ENCODE results near the gene CCDC86. TPM values are rescaled to one million over a fixed set of nuclear protein-coding genes. Genes with fewer than 3 reads are reported as not detected.

CCDC86 gene
- total RNA-seq, result 10.9 and 22.4 TPM in 2 replicates

GRCh38 chr11:60841797-60842667, at the start of gene CCDC86:
Gene CCDC86, plus strand, starts transcription at chr11:60842113. Its CDS starts 12 bp downstream, at chr11:60842125.

DNA sequence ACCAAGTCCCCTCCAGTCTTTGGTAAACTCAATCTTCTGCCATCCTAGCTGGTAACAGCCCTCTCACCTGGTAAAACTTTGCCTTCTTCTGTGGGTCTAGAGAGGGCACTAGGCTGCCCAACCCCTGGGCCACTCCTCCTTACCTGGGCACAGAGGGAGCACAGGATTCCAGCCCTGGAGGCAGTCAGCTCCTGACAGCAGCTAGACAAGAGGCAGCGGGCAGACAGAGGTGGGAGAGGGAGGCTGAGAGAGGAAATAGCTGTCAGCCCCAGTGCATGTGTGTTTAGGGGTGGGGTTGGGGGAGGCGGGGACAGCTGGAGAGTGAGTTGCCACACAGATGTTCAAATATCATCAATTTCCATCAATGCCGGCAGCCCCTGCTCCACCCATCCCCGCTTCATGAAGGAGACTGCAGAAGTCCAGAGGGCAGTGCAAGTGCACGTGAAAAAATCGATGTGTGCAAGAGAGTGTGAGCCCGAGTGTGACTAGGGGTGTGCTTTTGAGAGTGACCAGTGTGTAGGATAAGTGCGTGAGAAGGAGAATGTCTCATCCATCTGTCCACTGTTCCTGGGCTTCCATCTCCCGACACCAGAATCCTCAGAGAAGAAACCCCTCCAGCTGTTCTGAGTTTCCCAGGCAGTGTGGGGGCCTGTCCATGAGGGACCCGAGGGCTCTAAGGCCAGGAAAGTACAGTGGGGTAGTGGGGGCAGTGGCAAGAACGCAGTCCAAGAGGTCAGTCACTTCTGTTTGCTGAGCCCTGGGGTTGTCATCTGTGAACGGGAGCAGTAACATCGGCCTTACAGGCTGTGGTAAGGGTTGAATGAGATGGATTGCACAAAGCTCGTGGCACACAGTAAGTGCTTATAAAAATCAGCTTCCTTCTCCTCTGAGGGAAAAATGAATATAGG, 14.1 kb downstream of the CCDC86 start, which contains the start of gene PTGDR2:
TSS of gene PTGDR2 (minus strand) at position 225 of the 908 bp plus-strand sequence. CDS start 2,228 bp downstream, outside the sequence.

DNA sequence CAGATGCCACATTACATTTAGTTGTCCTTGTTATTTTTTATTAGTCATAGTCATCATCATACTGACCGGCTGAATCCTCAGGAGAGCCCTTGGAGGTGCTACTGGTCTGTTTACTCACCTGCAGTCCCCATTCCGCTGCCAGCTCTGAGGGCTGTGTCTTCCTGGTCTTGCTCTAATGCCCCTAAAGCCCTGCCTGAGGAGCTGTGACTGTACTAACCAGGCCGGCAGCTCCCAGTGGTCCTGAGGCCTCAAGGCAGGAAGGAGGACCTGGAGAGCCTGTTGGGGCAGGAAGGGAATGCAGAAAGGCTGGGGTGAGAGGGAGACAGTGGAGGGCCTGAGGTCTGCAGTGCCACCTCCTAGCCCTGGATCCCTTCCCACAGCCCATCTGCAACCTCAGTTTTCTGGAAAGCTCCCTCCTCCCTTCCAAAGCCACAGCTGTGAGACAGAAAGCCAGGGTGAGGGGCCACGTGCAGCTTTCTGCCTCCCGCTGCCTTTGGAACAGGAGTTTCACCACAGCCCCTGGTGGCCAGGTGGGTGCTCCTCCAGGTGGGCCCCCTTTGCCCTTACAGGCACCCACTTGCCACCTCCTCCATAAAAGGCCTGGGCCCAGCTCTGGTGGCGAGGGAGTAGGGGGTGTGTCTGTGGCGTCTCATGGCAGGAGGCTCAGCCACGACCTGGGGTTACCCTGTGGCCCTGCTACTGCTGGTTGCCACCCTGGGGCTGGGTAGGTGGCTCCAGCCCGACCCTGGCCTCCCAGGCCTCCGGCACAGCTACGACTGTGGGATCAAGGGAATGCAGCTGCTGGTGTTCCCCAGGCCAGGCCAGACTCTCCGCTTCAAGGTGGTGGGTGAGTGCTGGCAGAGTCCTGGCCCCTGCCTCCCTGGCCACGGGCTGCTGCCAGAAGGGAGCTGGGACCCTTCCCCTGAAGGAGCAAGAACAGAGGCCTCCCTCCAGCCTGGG, 25.3 kb downstream of the CCDC86 start, which contains the start of gene ZP1:
TSS of gene ZP1 (plus strand) at position 632 of the 960 bp plus-strand sequence. CDS start at position 652, 20 bp downstream.

Other genes with a start within 250 kb of the CCDC86 start
- gene MS4A8, start 142.5 kb upstream of the CCDC86 start, total RNA-seq, result not detected in 2 replicates
- not detected in 2 replicates for gene MS4A18, start 117.4 kb upstream of the CCDC86 start, total RNA-seq
- not detected in 2 replicates for gene MS4A15, start 85.2 kb upstream of the CCDC86 start, total RNA-seq
- not detected in 2 replicates for gene MS4A10, start 56.8 kb upstream of the CCDC86 start, total RNA-seq
- gene PTGDR2, start 13.8 kb downstream of the CCDC86 start, total RNA-seq, result not detected in 2 replicates
- not detected in 2 replicates for gene ZP1, start 25.4 kb downstream of the CCDC86 start, total RNA-seq
- 44.7 and 55.5 TPM in 2 replicates for gene PRPF19, start 64.5 kb downstream of the CCDC86 start, total RNA-seq
- 45.1 and 59.1 TPM in 2 replicates for gene TMEM109, start 72.0 kb downstream of the CCDC86 start, total RNA-seq
- 70.5 and 77.8 TPM in 2 replicates for gene TMEM132A, start 82.3 kb downstream of the CCDC86 start, total RNA-seq
- gene SLC15A3, start 110.1 kb downstream of the CCDC86 start, total RNA-seq, result 3.9 and 20.7 TPM in 2 replicates
- gene CD6, start 129.6 kb downstream of the CCDC86 start, total RNA-seq, result not detected in 2 replicates

Data from epithelial cell of umbilical artery (primary cell).